ENCODE measurements around the gene BSG. TPM values are rescaled to one million over a fixed set of nuclear protein-coding genes. Genes with fewer than 3 reads are reported as not detected.
A peak's percentile ranks its signal among the peaks of the same experiment; 100 is the strongest.

The BSG gene
- total RNA-seq, 2 donors from 2014 or later: 557 to 1,261 TPM

GRCh38 chr19:532561-533363, 39.6 kb upstream of the BSG start:
- H3K9me3 ChIP-seq: no peaks in the 10 kb centered on the region
- peaks cover 5 to 10% of the 10 kb centered on the region in 2 donors for H3K36me3 ChIP-seq
- 0% methylated on average over 44 of the region's 47 CpGs for WGBS
- H3K4me3 ChIP-seq: peak overlapping the region; percentile 82 to 98
- DNase-seq (ENCODE audit: low spot score): peak; percentile 54
- no peak for TF ChIP-seq POLR2A (IDR thresholded peaks at IDR 0.05)
- peak in 3 of 4 experiments; percentile 24 to 46 (median 33) for TF ChIP-seq CTCF (IDR thresholded peaks at IDR 0.05)
- peak; percentile 12 for TF ChIP-seq POLR2AphosphoS5 (IDR thresholded peaks at IDR 0.05)
- peak overlapping the region; percentile 91 to 92 for H3K27ac ChIP-seq
- intact Hi-C loops (cut with DNase I): loop anchor here (5.0 kb wide), 1 partner anchor 40 kb away; the partner anchor contains the start of gene BSG
- no peaks in the 10 kb centered on the region for H3K27me3 ChIP-seq (replicated peaks; ENCODE audit: insufficient read depth)
- peaks cover 9% of the 10 kb centered on the region for H3K4me1 ChIP-seq (replicated peaks)

GRCh38 chr19:533364-534058, 38.9 kb upstream of the BSG start:
- intact Hi-C loops (cut with DNase I): loop anchor here (5.0 kb wide), 1 partner anchor 39 kb away; the partner anchor contains the start of gene BSG
- H3K4me1 ChIP-seq (replicated peaks): peaks cover 9% of the 10 kb centered on the region
- WGBS: 24% methylated on average over 23 of the region's 25 CpGs

GRCh38 chr19:534088-534487, 38.3 kb upstream of the BSG start:
- intact Hi-C loops (cut with DNase I): loop anchor here (5.0 kb wide), 1 partner anchor 38 kb away; the partner anchor contains the start of gene BSG
- Histone ChIP-seq H3K4me3 (no peak overlapping the region), H3K9me3 (no peaks in the 10 kb centered on the region), H3K36me3 (peaks cover 5 to 10% of the 10 kb centered on the region in 2 donors), H3K27ac (no peak overlapping the region), H3K27me3 (replicated peaks; ENCODE audit: insufficient read depth) (no peaks in the 10 kb centered on the region), H3K4me1 (replicated peaks) (peaks cover 9% of the 10 kb centered on the region)
- WGBS: 62% methylated on average over 14 of the region's 14 CpGs
- no peak for DNase-seq (ENCODE audit: low spot score)
- TF ChIP-seq POLR2AphosphoS5 (IDR thresholded peaks at IDR 0.05) (no peak), POLR2A (IDR thresholded peaks at IDR 0.05) (no peak), CTCF (IDR thresholded peaks at IDR 0.05) (no peak)

More at GRCh38 chr19:533364-534058, 38.9 kb upstream of the BSG start:
- H3K4me3 ChIP-seq: peak overlapping the region; percentile 82 to 98
- no peaks in the 10 kb centered on the region for H3K9me3 ChIP-seq
- H3K27ac ChIP-seq: peak overlapping the region; percentile 91 to 92
- TF ChIP-seq POLR2A (IDR thresholded peaks at IDR 0.05): no peak
- no peak for TF ChIP-seq CTCF (IDR thresholded peaks at IDR 0.05)
- TF ChIP-seq POLR2AphosphoS5 (IDR thresholded peaks at IDR 0.05): no peak
- DNase-seq (ENCODE audit: low spot score): no peak
- H3K36me3 ChIP-seq: peaks cover 5 to 10% of the 10 kb centered on the region in 2 donors
- H3K27me3 ChIP-seq (replicated peaks; ENCODE audit: insufficient read depth): no peaks in the 10 kb centered on the region

- intact Hi-C loops (cut with DNase I): no loop called here
- Histone ChIP-seq H3K9me3 (no peaks in the 10 kb centered on the region), H3K27ac (no peak overlapping the region), H3K36me3 (peaks cover 5 to 10% of the 10 kb centered on the region in 2 donors), H3K4me3 (no peak overlapping the region), H3K4me1 (replicated peaks) (peaks cover 9% of the 10 kb centered on the region), H3K27me3 (replicated peaks; ENCODE audit: insufficient read depth) (no peaks in the 10 kb centered on the region)
- no peak for TF ChIP-seq POLR2AphosphoS5 (IDR thresholded peaks at IDR 0.05)
- TF ChIP-seq POLR2A (IDR thresholded peaks at IDR 0.05): no peak
- TF ChIP-seq CTCF (IDR thresholded peaks at IDR 0.05): no peak
- 56% methylated on average over 16 of the region's 16 CpGs for whole genome bisulfite sequencing
- DNase-seq (ENCODE audit: low spot score): no peak
Measured at GRCh38 chr19:535017-535835, 37.2 kb upstream of the BSG start.

Data from prostate gland (tissue), 2 donors.